Mononuclear cell (primary cell): ENCODE measurements around the gene FMNL2. TPM values are rescaled to one million over a fixed set of nuclear protein-coding genes. Genes with fewer than 3 reads are reported as not detected.
"Not testable (repeated sequence)": the region's sequence is repeated elsewhere in the genome, so short reads cannot be mapped to it uniquely, and the experiment has no call there.

Source experiments
- H3K27me3 ChIP-seq: 2 replicates; pipeline ENCODE4 v1.6.0; 2011; ENCODE audit warnings: low read length, control low read depth; ENCODE audit not compliant: insufficient read depth
- H3K4me1 ChIP-seq: 2 replicates; pipeline ENCODE4 v1.5.1; 2011; ENCODE audit warnings: mild to moderate bottlenecking, low read length, control low read depth; ENCODE audit not compliant: insufficient read depth
- H3K4me3 ChIP-seq: 2 replicates; pipeline ENCODE4 v1.5.1; 2011; ENCODE audit warnings: mild to moderate bottlenecking, low read length, moderate library complexity
- H3K9me3 ChIP-seq: 2 replicates; pipeline ENCODE4 v1.5.1; 2011; ENCODE audit warnings: low read depth, mild to moderate bottlenecking, control low read depth, low read length
- total RNA-seq: library from RNA; depleted of rRNA; stranded (reverse); fragments of >200 nt; gene quantifications from one replicate; pipeline ENCODE4 v1.2.3, GENCODE V29; 2012

Gene FMNL2
- total RNA-seq, 1 donor = 1.2 TPM

- Histone ChIP-seq H3K4me3 (no peak overlapping the region), H3K4me1 (peaks cover 38% of the 10 kb centered on the region), H3K9me3 (no peaks in the 10 kb centered on the region), H3K27me3 (no peaks in the 10 kb centered on the region)
These were observed 130.0 kb downstream of the FMNL2 start for GRCh38 chr2:152464851-152465470.

- no peaks in the 10 kb centered on the region for H3K9me3 ChIP-seq
- H3K4me1 ChIP-seq = peaks cover 38% of the 10 kb centered on the region
- H3K27me3 ChIP-seq = no peaks in the 10 kb centered on the region
- no peak overlapping the region for H3K4me3 ChIP-seq
These were observed 130.6 kb downstream of the FMNL2 start for GRCh38 chr2:152465541-152465940.

- peaks cover 38% of the 10 kb centered on the region for H3K4me1 ChIP-seq
These were observed 131.1 kb downstream of the FMNL2 start for GRCh38 chr2:152466041-152466440.

GRCh38 chr2:152466980-152467676 is 132.2 kb downstream of the FMNL2 start:
- Histone ChIP-seq H3K9me3 (no peaks in the 10 kb centered on the region), H3K4me3 (no peak overlapping the region), H3K27me3 (no peaks in the 10 kb centered on the region), H3K4me1 (peaks cover 38% of the 10 kb centered on the region)

More at GRCh38 chr2:152466041-152466440, 131.1 kb downstream of the FMNL2 start:
- no peaks in the 10 kb centered on the region for H3K9me3 ChIP-seq
- no peaks in the 10 kb centered on the region for H3K27me3 ChIP-seq
- no peak overlapping the region for H3K4me3 ChIP-seq

- no peak overlapping the region for H3K4me3 ChIP-seq
These were observed 132.9 kb downstream of the FMNL2 start for GRCh38 chr2:152467677-152468410.

GRCh38 chr2:152468899-152469692 is 134.1 kb downstream of the FMNL2 start:
- no peak overlapping the region for H3K4me3 ChIP-seq
- H3K9me3 ChIP-seq = no peaks in the 10 kb centered on the region
- no peaks in the 10 kb centered on the region for H3K27me3 ChIP-seq
- peaks cover 38% of the 10 kb centered on the region for H3K4me1 ChIP-seq

More at GRCh38 chr2:152467677-152468410, 132.9 kb downstream of the FMNL2 start:
- no peaks in the 10 kb centered on the region for H3K27me3 ChIP-seq
- peaks cover 38% of the 10 kb centered on the region for H3K4me1 ChIP-seq
- no peaks in the 10 kb centered on the region for H3K9me3 ChIP-seq

GRCh38 chr2:152470861-152471854 is 136.2 kb downstream of the FMNL2 start:
- H3K4me1 ChIP-seq = peaks cover 32% of the 10 kb centered on the region
- H3K27me3 ChIP-seq = no peaks in the 10 kb centered on the region
- no peak overlapping the region for H3K4me3 ChIP-seq
- no peaks in the 10 kb centered on the region for H3K9me3 ChIP-seq

- Histone ChIP-seq H3K9me3 (no peaks in the 10 kb centered on the region), H3K4me1 (peaks cover 18% of the 10 kb centered on the region), H3K27me3 (no peaks in the 10 kb centered on the region), H3K4me3 (no peak overlapping the region)
These were observed 137.5 kb downstream of the FMNL2 start for GRCh38 chr2:152472481-152472887.

GRCh38 chr2:152473151-152473857 is 138.3 kb downstream of the FMNL2 start:
- Histone ChIP-seq H3K27me3 (no peaks in the 10 kb centered on the region), H3K4me3 (no peak overlapping the region), H3K4me1 (peaks cover 11% of the 10 kb centered on the region), H3K9me3 (no peaks in the 10 kb centered on the region)

GRCh38 chr2:152474523-152474922 is 139.5 kb downstream of the FMNL2 start:
- H3K9me3 ChIP-seq, H3K4me3 ChIP-seq, H3K4me1 ChIP-seq, H3K27me3 ChIP-seq: not testable (repeated sequence)

- H3K9me3 ChIP-seq = no peaks in the 10 kb centered on the region
- H3K4me3 ChIP-seq = no peak overlapping the region
- no peaks in the 10 kb centered on the region for H3K27me3 ChIP-seq
- no peaks in the 10 kb centered on the region for H3K4me1 ChIP-seq
These were observed 141.0 kb downstream of the FMNL2 start for GRCh38 chr2:152475982-152476381.

- Histone ChIP-seq H3K9me3 (no peaks in the 10 kb centered on the region), H3K4me3 (no peak overlapping the region), H3K27me3 (no peaks in the 10 kb centered on the region), H3K4me1 (no peaks in the 10 kb centered on the region)
These were observed 142.5 kb downstream of the FMNL2 start for GRCh38 chr2:152477347-152478092.

GRCh38 chr2:152479282-152479681 is 144.3 kb downstream of the FMNL2 start:
- Histone ChIP-seq H3K27me3 (no peaks in the 10 kb centered on the region), H3K9me3 (no peaks in the 10 kb centered on the region)

More at GRCh38 chr2:152479282-152479681, 144.3 kb downstream of the FMNL2 start:
- Histone ChIP-seq H3K4me1 (no peaks in the 10 kb centered on the region), H3K4me3 (no peak overlapping the region)
